ENCODE measurements around the gene C11orf65.

C11orf65 gene

GRCh38 chr11:108500721-108501120 lies 33.4 kb upstream of the C11orf65 start:
- no peak for DNase-seq (ENCODE audit: low read depth)
- no peak for TF ChIP-seq CTCF (IDR thresholded peaks at IDR 0.05; ENCODE audit: control insufficient read depth, extremely low read depth, insufficient read depth)
- no peak overlapping the region for H3K4me3 ChIP-seq (ENCODE audit: low read depth, low read length)

- no peak for DNase-seq (ENCODE audit: low read depth)
- TF ChIP-seq CTCF (IDR thresholded peaks at IDR 0.05; ENCODE audit: control insufficient read depth, extremely low read depth, insufficient read depth) = no peak
- H3K4me3 ChIP-seq (ENCODE audit: low read depth, low read length) = no peak overlapping the region
Observed at GRCh38 chr11:108500169-108500568, 32.8 kb upstream of the C11orf65 start.

- no peak for TF ChIP-seq CTCF (IDR thresholded peaks at IDR 0.05; ENCODE audit: control insufficient read depth, extremely low read depth, insufficient read depth)
- DNase-seq (ENCODE audit: low read depth) = no peak
- no peak overlapping the region for H3K4me3 ChIP-seq (ENCODE audit: low read depth, low read length)
Observed at GRCh38 chr11:108498816-108499408, 31.6 kb upstream of the C11orf65 start.

- no peak for DNase-seq (ENCODE audit: low read depth)
- no peak within 1 kb of the TSS for H3K4me3 ChIP-seq (ENCODE audit: low read depth, low read length)
- TF ChIP-seq CTCF (IDR thresholded peaks at IDR 0.05; ENCODE audit: control insufficient read depth, extremely low read depth, insufficient read depth) = no peak
Observed at GRCh38 chr11:108498046-108498815, 30.9 kb upstream of the C11orf65 start, which contains the start of gene POGLUT3. Gene POGLUT3, minus strand, starts transcription at chr11:108498384. Its CDS starts 18 bp downstream, at chr11:108498366.

- H3K4me3 ChIP-seq (ENCODE audit: low read depth, low read length) = no peak overlapping the region
- no peak for TF ChIP-seq CTCF (IDR thresholded peaks at IDR 0.05; ENCODE audit: control insufficient read depth, extremely low read depth, insufficient read depth)
- DNase-seq (ENCODE audit: low read depth) = peak; percentile 80
Observed at GRCh38 chr11:108497317-108498045, 30.2 kb upstream of the C11orf65 start.

- H3K4me3 ChIP-seq (ENCODE audit: low read depth, low read length) = no peak overlapping the region
- TF ChIP-seq CTCF (IDR thresholded peaks at IDR 0.05; ENCODE audit: control insufficient read depth, extremely low read depth, insufficient read depth) = no peak
- DNase-seq (ENCODE audit: low read depth) = peak; percentile 37
Observed at GRCh38 chr11:108496643-108497256, 29.4 kb upstream of the C11orf65 start.

Data from LNCaP clone FGC (cell line).